Body of pancreas (tissue), 4 donors: ENCODE data around the gene ANKRD31.

Experiments used
- POLR2A ChIP-seq, 3 donors: fragments of 450-650 bp; IDR thresholded peaks; one replicate each; pipeline ENCODE4 v1.6.1; 2016; ENCODE audit warnings: antibody characterized with exemption in 3 of 3, mild to moderate bottlenecking in 2 of 3
- TF ChIP-seq, protein P1 (sequence below), 7 experiments: fragments of 450-650 bp in 4 of 7; fragments of 200-600 bp in 3 of 7; sonication (generic) in 3 of 7; IDR thresholded peaks; one replicate each; pipeline ENCODE4 v1.5.1; 2016 to 2019; ENCODE audit warnings: antibody characterized with exemption in 7 of 7

DNA sequence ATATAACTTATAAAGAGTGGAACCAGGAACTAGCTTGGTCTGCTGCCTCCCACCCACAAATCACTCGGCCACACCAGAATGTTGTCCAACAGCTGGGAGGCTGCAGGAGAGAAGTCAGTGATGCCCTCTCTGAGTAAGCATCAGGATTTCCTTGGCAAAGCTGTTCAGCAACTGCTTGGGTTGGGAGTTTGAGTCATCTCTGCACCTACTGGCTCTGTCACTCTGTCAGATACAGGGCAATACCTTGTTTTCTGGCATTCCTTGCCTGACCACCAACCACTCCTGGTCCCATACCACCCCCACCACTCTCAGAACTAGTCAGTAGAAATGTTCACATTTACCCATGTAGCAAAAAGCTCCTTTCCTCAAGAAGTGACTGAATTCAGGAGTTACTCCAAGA, 147.5 kb downstream of the ANKRD31 start:
- no peak for TF ChIP-seq POLR2A (IDR thresholded peaks at IDR 0.05)
- TF ChIP-seq, protein P1, sequence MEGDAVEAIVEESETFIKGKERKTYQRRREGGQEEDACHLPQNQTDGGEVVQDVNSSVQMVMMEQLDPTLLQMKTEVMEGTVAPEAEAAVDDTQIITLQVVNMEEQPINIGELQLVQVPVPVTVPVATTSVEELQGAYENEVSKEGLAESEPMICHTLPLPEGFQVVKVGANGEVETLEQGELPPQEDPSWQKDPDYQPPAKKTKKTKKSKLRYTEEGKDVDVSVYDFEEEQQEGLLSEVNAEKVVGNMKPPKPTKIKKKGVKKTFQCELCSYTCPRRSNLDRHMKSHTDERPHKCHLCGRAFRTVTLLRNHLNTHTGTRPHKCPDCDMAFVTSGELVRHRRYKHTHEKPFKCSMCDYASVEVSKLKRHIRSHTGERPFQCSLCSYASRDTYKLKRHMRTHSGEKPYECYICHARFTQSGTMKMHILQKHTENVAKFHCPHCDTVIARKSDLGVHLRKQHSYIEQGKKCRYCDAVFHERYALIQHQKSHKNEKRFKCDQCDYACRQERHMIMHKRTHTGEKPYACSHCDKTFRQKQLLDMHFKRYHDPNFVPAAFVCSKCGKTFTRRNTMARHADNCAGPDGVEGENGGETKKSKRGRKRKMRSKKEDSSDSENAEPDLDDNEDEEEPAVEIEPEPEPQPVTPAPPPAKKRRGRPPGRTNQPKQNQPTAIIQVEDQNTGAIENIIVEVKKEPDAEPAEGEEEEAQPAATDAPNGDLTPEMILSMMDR (IDR thresholded peaks at IDR 0.05): no peak
